ENCODE measurements around the gene NEURL1. TPM values are rescaled to one million over a fixed set of nuclear protein-coding genes. Genes with fewer than 3 reads are reported as not detected.

The NEURL1 gene
- total RNA-seq, 1 experiment from 2014 or later, result 0.10 TPM

- Histone ChIP-seq H3K36me3 (ENCODE audit: control insufficient read depth, insufficient read depth, low read length) (no peaks in the 10 kb centered on the region), H3K9me3 (ENCODE audit: control insufficient read depth, insufficient read depth, low read depth, low read length) (no peaks in the 10 kb centered on the region), H3K27me3 (ENCODE audit: control insufficient read depth, insufficient read depth, low read length) (no peaks in the 10 kb centered on the region), H3K4me1 (ENCODE audit: control insufficient read depth, insufficient read depth, low read length) (no peaks in the 10 kb centered on the region), H3K4me3 (ENCODE audit: low read depth in 2 of 2, low read length in 2 of 2) (no peak overlapping the region), H3K27ac (ENCODE audit: low read length) (no peak overlapping the region)
- POLR2A ChIA-PET, result no interaction called here
- intact Hi-C loops (cut with micrococcal nuclease; ENCODE audit: unreplicated experiment) (no loop called here), in situ Hi-C loops (cut with HindIII; ENCODE audit: low pct_unique_long_range_greater_than_20kb, low sequenced_read_pairs) (no loop called here)
- no TSS peak for BruUV-seq (replicated peaks)
- DNase-seq (ENCODE audit: low read depth, low spot score) (no peak), ATAC-seq (no peak)
- CTCF ChIA-PET, result interaction anchor here (0.8 kb wide), 1 partner anchor 85 kb away, joined by 3 read pairs; no protein-coding TSS in a partner anchor
- TF ChIP-seq POLR2AphosphoS5 (IDR thresholded peaks at IDR 0.05; ENCODE audit: low read depth, low read length), result no peak
- no peak for TF ChIP-seq SIN3A (IDR thresholded peaks at IDR 0.05; ENCODE audit: borderline replicate concordance, insufficient read depth, low read depth, low read length)
- TF ChIP-seq CTCF (IDR thresholded peaks at IDR 0.05), result no peak
- TF ChIP-seq REST (IDR thresholded peaks at IDR 0.05; ENCODE audit: insufficient read depth in 1 of 2, low read depth in 2 of 2, low read length in 1 of 2), result no peak
- TF ChIP-seq TCF7L2 (IDR thresholded peaks at IDR 0.05; ENCODE audit: low read depth, low read length), result no peak
Measured at GRCh38 chr10:103600956-103601569, 107.6 kb downstream of the NEURL1 start.

- H3K4me1 ChIP-seq (ENCODE audit: control insufficient read depth, insufficient read depth, low read length), result no peaks in the 10 kb centered on the region
- H3K27ac ChIP-seq (ENCODE audit: low read length), result no peak overlapping the region
- H3K36me3 ChIP-seq (ENCODE audit: control insufficient read depth, insufficient read depth, low read length), result no peaks in the 10 kb centered on the region
- in situ Hi-C loops (cut with HindIII; ENCODE audit: low pct_unique_long_range_greater_than_20kb, low sequenced_read_pairs) (no loop called here), intact Hi-C loops (cut with micrococcal nuclease; ENCODE audit: unreplicated experiment) (no loop called here)
- H3K27me3 ChIP-seq (ENCODE audit: control insufficient read depth, insufficient read depth, low read length), result no peaks in the 10 kb centered on the region
- DNase-seq (ENCODE audit: low read depth, low spot score) (no peak), ATAC-seq (no peak)
- TF ChIP-seq POLR2AphosphoS5 (IDR thresholded peaks at IDR 0.05; ENCODE audit: low read depth, low read length), result no peak
- no peak for TF ChIP-seq REST (IDR thresholded peaks at IDR 0.05; ENCODE audit: insufficient read depth in 1 of 2, low read depth in 2 of 2, low read length in 1 of 2)
- TF ChIP-seq CTCF (IDR thresholded peaks at IDR 0.05), result no peak
- no peak for TF ChIP-seq TCF7L2 (IDR thresholded peaks at IDR 0.05; ENCODE audit: low read depth, low read length)
- CTCF ChIA-PET, result no interaction called here
- BruUV-seq (replicated peaks), result no TSS peak
- POLR2A ChIA-PET, result no interaction called here
- H3K4me3 ChIP-seq (ENCODE audit: low read depth in 2 of 2, low read length in 2 of 2), result no peak overlapping the region
- H3K9me3 ChIP-seq (ENCODE audit: control insufficient read depth, insufficient read depth, low read depth, low read length), result no peaks in the 10 kb centered on the region
Measured at GRCh38 chr10:103602028-103602851, 108.7 kb downstream of the NEURL1 start.
